SK-N-SH (cell line): ENCODE data around the gene IFNL2. TPM values are rescaled to one million over a fixed set of nuclear protein-coding genes. Genes with fewer than 3 reads are reported as not detected.

Experiments used
- CTCF ChIA-PET: fragments of 300-600, 350-600 bp; formaldehyde crosslinking; extraction: SDS; loops from one replicate; lab custom pipeline; 2021; lab: Yijun Ruan, JAX
- POLR2A ChIA-PET: fragments of 350-600 bp; sonication (Branson Sonifier 250); formaldehyde crosslinking; extraction: SDS; loops from one replicate; lab custom pipeline; 2020; ENCODE audit warnings: antibody characterized with exemption, inconsistent platforms; lab: Yijun Ruan, JAX
- DNase-seq: peaks from one replicate; pipeline ENCODE4 v3.0.0; 2012
- H2AFZ ChIP-seq: fragments of 200-600 bp; sonication (generic); 2 replicates; pipeline ENCODE4 v1.8.1; 2016; ENCODE audit warnings: antibody characterized with exemption, mild to moderate bottlenecking, low read depth
- H3F3A ChIP-seq: fragments of 200-600 bp; sonication (generic); replicated peaks from 2 replicates; pipeline ENCODE3; 2016; ENCODE audit warnings: antibody characterized with exemption, mild to moderate bottlenecking; ENCODE audit not compliant: insufficient read depth
- H3K27ac ChIP-seq, 2 experiments: fragments of 200-500 bp in 1 of 2; fragments of 200-600 bp in 1 of 2; sonication (Bioruptor generic) in 1 of 2; sonication (generic), shearing (Covaris generic) in 1 of 2; 2 replicates each; pipeline versions ENCODE4 v1.5.1 to v1.6.1; 2014 to 2016; ENCODE audit warnings: low read depth in 2 of 2, inconsistent platforms in 1 of 2, low read length in 1 of 2, mild to moderate bottlenecking in 1 of 2, mixed read lengths in 1 of 2
- H3K27me3 ChIP-seq: fragments of 200-600 bp; sonication (generic), shearing (Covaris generic); 2 replicates; pipeline ENCODE4 v1.6.1; 2016; ENCODE audit warnings: mixed run types; ENCODE audit not compliant: insufficient read depth
- H3K36me3 ChIP-seq, 2 experiments: fragments of 200-500 bp in 1 of 2; fragments of 200-600 bp in 1 of 2; sonication (Bioruptor generic) in 1 of 2; sonication (generic) in 1 of 2; replicated peaks in 1 of 2; 2 replicates each; pipeline versions ENCODE3 to v1.5.1; 2014 to 2016; ENCODE audit warnings: low read length in 1 of 2, mild to moderate bottlenecking in 1 of 2; ENCODE audit not compliant: insufficient read depth in 2 of 2, control insufficient read depth in 1 of 2
- H3K4me1 ChIP-seq, 2 experiments: fragments of 200-500 bp in 1 of 2; fragments of 200-600 bp in 1 of 2; sonication (Bioruptor generic) in 1 of 2; sonication (generic), shearing (Covaris generic) in 1 of 2; 2 replicates each; pipeline versions ENCODE4 v1.5.1 to v1.6.1; 2014 to 2016; ENCODE audit warnings: low read depth in 1 of 2, low read length in 1 of 2, mixed run types in 1 of 2; ENCODE audit not compliant: insufficient read depth in 2 of 2, control insufficient read depth in 1 of 2
- H3K4me2 ChIP-seq: fragments of 200-600 bp; sonication (generic), shearing (Covaris generic); 2 replicates; pipeline ENCODE4 v1.6.1; 2017; ENCODE audit warnings: mixed run types
- H3K4me3 ChIP-seq, 2 experiments: fragments of 200-500 bp in 1 of 2; fragments of 200-600 bp in 1 of 2; sonication (Bioruptor generic) in 1 of 2; sonication (generic), shearing (Covaris generic) in 1 of 2; 2 replicates each; pipeline versions ENCODE4 v1.5.1 to v1.8.1; 2014 to 2016; ENCODE audit warnings: low read depth in 2 of 2, inconsistent platforms in 1 of 2, low read length in 1 of 2, mild to moderate bottlenecking in 1 of 2, mixed read lengths in 1 of 2, moderate library complexity in 1 of 2
- H3K79me2 ChIP-seq: fragments of 200-600 bp; sonication (generic); 2 replicates; pipeline ENCODE4 v1.8.1; 2017; ENCODE audit warnings: mild to moderate bottlenecking; ENCODE audit not compliant: insufficient read depth
- H3K9ac ChIP-seq: fragments of 200-600 bp; sonication (generic); 2 replicates; pipeline ENCODE4 v1.6.1; 2017; ENCODE audit warnings: mixed run types
- H3K9me2 ChIP-seq: fragments of 200-600 bp; sonication (generic); 2 replicates; pipeline ENCODE4 v1.6.1; 2017; ENCODE audit warnings: mixed run types
- H3K9me3 ChIP-seq: fragments of 200-600 bp; sonication (generic); 2 replicates; pipeline ENCODE4 v1.6.1; 2017; ENCODE audit warnings: mixed run types, mild to moderate bottlenecking, moderate library complexity
- H4K20me1 ChIP-seq: fragments of 200-600 bp; sonication (generic); 2 replicates; pipeline ENCODE4 v1.6.1; 2017; ENCODE audit warnings: mild to moderate bottlenecking, mixed run types; ENCODE audit not compliant: insufficient read depth
- EZH2phosphoT487 ChIP-seq: fragments of 200-600 bp; sonication (generic); IDR thresholded peaks from 2 replicates; pipeline ENCODE4 v1.6.1; 2017; ENCODE audit warnings: low read depth, mixed run types, mild to moderate bottlenecking, antibody characterized with exemption, moderate library complexity, borderline replicate concordance
- FOSL2 ChIP-seq: IDR thresholded peaks from 2 replicates; pipeline ENCODE4 v1.4.0; 2012; ENCODE audit warnings: low read depth, mild to moderate bottlenecking, moderate library complexity, borderline replicate concordance
- FOXJ3 ChIP-seq: sonication (generic); formaldehyde crosslinking; IDR thresholded peaks from 2 replicates; pipeline ENCODE4 v1.5.1; 2020; ENCODE audit warnings: mild to moderate bottlenecking, missing genetic modification reagents
- GATA2 ChIP-seq: sonication (generic); formaldehyde crosslinking; IDR thresholded peaks from 2 replicates; pipeline ENCODE4 v1.5.0; 2020; ENCODE audit warnings: mild to moderate bottlenecking, missing genetic modification reagents
- JUND ChIP-seq: IDR thresholded peaks from 2 replicates; pipeline ENCODE4 v1.4.0; 2012
- MEF2A ChIP-seq: IDR thresholded peaks from 2 replicates; pipeline ENCODE4 v1.4.0; 2012; ENCODE audit warnings: low read depth, borderline replicate concordance
- RXRA ChIP-seq: IDR thresholded peaks from 2 replicates; pipeline ENCODE4 v1.4.0; 2012; ENCODE audit warnings: low read depth, mild to moderate bottlenecking, borderline replicate concordance
- SIN3A ChIP-seq: IDR thresholded peaks from 2 replicates; pipeline ENCODE4 v1.6.1; 2012; ENCODE audit warnings: low read depth, mild to moderate bottlenecking, low read length, moderate library complexity, borderline replicate concordance
- TAF1 ChIP-seq: IDR thresholded peaks from 2 replicates; pipeline ENCODE4 v1.6.1; 2012; ENCODE audit warnings: low read depth, mild to moderate bottlenecking, low read length, moderate library complexity, borderline replicate concordance
- TCF12 ChIP-seq: IDR thresholded peaks from 2 replicates; pipeline ENCODE4 v1.4.0; 2012
- TEAD4 ChIP-seq: IDR thresholded peaks from 2 replicates; pipeline ENCODE4 v1.4.0; 2012; ENCODE audit warnings: mild to moderate bottlenecking, borderline replicate concordance; ENCODE audit not compliant: insufficient read depth
- YY1 ChIP-seq: IDR thresholded peaks from 2 replicates; pipeline ENCODE4 v1.4.0; 2012; ENCODE audit warnings: low read depth, mild to moderate bottlenecking
- WGBS: methylation state at CpG from one replicate; pipeline ENCODE4 v1.1.6; 2017; ENCODE audit warnings: low lambda C conversion rate; 5-methylcytosine and 5-hydroxymethylcytosine counted together
- polyA plus RNA-seq, 3 experiments: library from polyadenylated mRNA; depleted of rRNA; stranded (reverse); fragments of >200 nt; gene quantifications; 2 replicates each; pipeline ENCODE4 v1.2.3, GENCODE V29; 2012
- TF ChIP-seq, protein P1 (sequence below): IDR thresholded peaks from 2 replicates; pipeline ENCODE4 v1.6.1; 2012; ENCODE audit warnings: mild to moderate bottlenecking, low read depth, low read length, moderate library complexity
- TF ChIP-seq, protein P2 (sequence below): IDR thresholded peaks from 2 replicates; pipeline ENCODE4 v1.4.0; 2012; ENCODE audit warnings: low read depth, borderline replicate concordance

IFNL2 gene
- polyA plus RNA-seq, 1 of the 3 experiments (the other 2 are of a cell fraction): not detected

DNA sequence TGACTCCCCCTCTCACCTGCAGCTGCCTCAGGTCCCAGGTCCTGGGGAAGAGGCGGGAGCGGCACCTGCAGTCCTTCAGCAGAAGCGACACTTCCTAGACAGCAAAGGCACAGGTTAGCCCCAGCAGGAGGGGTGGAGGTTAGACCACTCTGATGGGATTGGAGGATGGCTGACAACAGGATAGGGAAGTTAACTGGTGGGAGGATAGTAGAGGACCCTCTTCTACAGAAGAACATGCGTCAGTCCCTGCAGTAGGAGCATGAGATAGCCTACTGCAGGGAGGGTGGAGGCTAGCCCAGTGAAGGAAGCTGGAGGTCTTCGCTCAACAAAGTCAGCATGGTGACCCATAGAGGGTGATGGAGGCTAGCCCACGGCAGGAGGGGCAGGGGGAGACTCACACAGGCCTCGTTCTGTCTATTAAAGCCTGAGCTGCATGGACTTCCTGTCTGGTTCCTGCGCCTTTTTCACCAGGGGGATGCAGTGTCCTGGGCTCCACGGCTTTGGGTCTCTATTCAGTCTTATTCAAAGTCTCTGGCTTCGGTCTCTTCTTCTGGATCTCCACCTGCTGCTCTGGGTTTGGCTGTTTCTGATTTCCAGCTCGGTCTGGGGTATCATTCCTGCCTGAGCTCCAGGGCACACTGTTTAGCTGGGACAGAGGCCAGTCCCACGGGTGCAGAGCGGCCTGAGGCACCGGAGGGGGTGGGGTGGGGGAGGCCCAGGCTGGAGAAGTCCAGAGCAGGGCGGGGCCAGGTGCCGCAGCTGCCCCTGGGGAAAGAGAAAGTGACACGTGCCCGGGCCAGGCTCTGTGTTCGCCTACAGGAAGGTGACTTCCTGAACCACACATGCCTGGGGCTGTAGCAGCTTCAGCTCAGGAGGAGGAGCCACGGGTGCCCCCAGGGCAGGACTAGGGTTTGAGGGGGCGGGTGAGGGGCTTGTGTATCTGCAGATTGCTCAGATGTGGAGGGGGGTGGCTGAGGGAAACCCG is 30.7 kb upstream of the IFNL2 start:
- Histone ChIP-seq H3K79me2 (no peaks in the 10 kb centered on the region), H3K9ac (no peak overlapping the region), H3K4me2 (no peak overlapping the region), H2AFZ (no peak overlapping the region), H3K9me2 (no peaks in the 10 kb centered on the region), H3K27ac (no peak overlapping the region), H3K4me3 (no peak overlapping the region), H3K9me3 (no peaks in the 10 kb centered on the region), H3K36me3 (no peaks in the 10 kb centered on the region), H3K27me3 (no peaks in the 10 kb centered on the region; the same call in 1 of the 2 replicates), H3F3A (no peaks in the 10 kb centered on the region), H3K4me1 (no peaks in the 10 kb centered on the region), H4K20me1 (no peaks in the 10 kb centered on the region)
- DNase-seq: no peak
- CTCF ChIA-PET: interaction anchor here (1.2 kb wide), 1 partner anchor 89 kb away, joined by 4 read pairs; no protein-coding TSS in a partner anchor
- TF ChIP-seq JUND (no peak), GATA2 (CRISPR knock-in tag) (no peak), TAF1 (no peak), FOSL2 (no peak), YY1 (no peak), MEF2A (no peak)
- TF ChIP-seq, protein P1, sequence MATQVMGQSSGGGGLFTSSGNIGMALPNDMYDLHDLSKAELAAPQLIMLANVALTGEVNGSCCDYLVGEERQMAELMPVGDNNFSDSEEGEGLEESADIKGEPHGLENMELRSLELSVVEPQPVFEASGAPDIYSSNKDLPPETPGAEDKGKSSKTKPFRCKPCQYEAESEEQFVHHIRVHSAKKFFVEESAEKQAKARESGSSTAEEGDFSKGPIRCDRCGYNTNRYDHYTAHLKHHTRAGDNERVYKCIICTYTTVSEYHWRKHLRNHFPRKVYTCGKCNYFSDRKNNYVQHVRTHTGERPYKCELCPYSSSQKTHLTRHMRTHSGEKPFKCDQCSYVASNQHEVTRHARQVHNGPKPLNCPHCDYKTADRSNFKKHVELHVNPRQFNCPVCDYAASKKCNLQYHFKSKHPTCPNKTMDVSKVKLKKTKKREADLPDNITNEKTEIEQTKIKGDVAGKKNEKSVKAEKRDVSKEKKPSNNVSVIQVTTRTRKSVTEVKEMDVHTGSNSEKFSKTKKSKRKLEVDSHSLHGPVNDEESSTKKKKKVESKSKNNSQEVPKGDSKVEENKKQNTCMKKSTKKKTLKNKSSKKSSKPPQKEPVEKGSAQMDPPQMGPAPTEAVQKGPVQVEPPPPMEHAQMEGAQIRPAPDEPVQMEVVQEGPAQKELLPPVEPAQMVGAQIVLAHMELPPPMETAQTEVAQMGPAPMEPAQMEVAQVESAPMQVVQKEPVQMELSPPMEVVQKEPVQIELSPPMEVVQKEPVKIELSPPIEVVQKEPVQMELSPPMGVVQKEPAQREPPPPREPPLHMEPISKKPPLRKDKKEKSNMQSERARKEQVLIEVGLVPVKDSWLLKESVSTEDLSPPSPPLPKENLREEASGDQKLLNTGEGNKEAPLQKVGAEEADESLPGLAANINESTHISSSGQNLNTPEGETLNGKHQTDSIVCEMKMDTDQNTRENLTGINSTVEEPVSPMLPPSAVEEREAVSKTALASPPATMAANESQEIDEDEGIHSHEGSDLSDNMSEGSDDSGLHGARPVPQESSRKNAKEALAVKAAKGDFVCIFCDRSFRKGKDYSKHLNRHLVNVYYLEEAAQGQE: no peak
- 53% methylated on average over 19 of the region's 22 CpGs for WGBS
- POLR2A ChIA-PET: no interaction called here

DNA sequence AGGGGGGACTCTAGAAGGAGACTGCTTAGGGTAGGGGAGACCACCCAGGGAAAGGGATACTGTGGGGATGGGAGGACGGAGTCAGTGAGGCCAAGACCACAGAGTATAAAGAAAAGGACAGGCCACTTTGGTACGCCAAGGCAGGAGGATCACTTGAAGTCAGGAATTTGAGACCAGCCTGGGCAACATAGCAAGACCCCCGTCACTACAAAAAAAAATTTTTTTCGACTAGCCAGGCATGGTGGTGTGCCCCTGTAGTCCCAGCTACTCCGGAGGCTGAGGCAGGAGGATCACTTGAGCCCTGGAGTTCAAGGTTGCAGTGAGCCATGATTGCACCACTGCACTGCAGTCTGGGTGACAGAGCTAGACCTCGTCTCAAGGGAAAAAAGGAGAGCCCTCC is 30.0 kb upstream of the IFNL2 start:
- no peaks in the 10 kb centered on the region for H3K4me1 ChIP-seq
- H3K9me3 ChIP-seq: no peaks in the 10 kb centered on the region
- H3K27me3 ChIP-seq: no peaks in the 10 kb centered on the region; the same call in 1 of the 2 replicates
- POLR2A ChIA-PET: no interaction called here
- CTCF ChIA-PET: interaction anchor here (1.2 kb wide), 1 partner anchor 88 kb away, joined by 4 read pairs; no protein-coding TSS in a partner anchor
- H2AFZ ChIP-seq: no peak overlapping the region
- H3K4me2 ChIP-seq: no peak overlapping the region
- 58% methylated on average over 6 of the region's 6 CpGs for WGBS
- H3K9me2 ChIP-seq: no peaks in the 10 kb centered on the region
- H3F3A ChIP-seq: no peaks in the 10 kb centered on the region
- H3K79me2 ChIP-seq: no peaks in the 10 kb centered on the region
- no peaks in the 10 kb centered on the region for H3K36me3 ChIP-seq
- H4K20me1 ChIP-seq: no peaks in the 10 kb centered on the region
- H3K9ac ChIP-seq: no peak overlapping the region
- H3K4me3 ChIP-seq: no peak overlapping the region
- no peak for TF ChIP-seq SIN3A
- TF ChIP-seq GATA2 (CRISPR knock-in tag): no peak
- TF ChIP-seq, protein P2, sequence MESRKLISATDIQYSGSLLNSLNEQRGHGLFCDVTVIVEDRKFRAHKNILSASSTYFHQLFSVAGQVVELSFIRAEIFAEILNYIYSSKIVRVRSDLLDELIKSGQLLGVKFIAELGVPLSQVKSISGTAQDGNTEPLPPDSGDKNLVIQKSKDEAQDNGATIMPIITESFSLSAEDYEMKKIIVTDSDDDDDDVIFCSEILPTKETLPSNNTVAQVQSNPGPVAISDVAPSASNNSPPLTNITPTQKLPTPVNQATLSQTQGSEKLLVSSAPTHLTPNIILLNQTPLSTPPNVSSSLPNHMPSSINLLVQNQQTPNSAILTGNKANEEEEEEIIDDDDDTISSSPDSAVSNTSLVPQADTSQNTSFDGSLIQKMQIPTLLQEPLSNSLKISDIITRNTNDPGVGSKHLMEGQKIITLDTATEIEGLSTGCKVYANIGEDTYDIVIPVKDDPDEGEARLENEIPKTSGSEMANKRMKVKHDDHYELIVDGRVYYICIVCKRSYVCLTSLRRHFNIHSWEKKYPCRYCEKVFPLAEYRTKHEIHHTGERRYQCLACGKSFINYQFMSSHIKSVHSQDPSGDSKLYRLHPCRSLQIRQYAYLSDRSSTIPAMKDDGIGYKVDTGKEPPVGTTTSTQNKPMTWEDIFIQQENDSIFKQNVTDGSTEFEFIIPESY: no peak
- no peak for TF ChIP-seq TEAD4
- no peak for TF ChIP-seq FOXJ3 (CRISPR knock-in tag)
- no peak for TF ChIP-seq TCF12
- TF ChIP-seq RXRA: no peak
- no peak for TF ChIP-seq EZH2phosphoT487
- no peak for DNase-seq
- H3K27ac ChIP-seq: no peak overlapping the region
